ENCODE data around the gene DCAF11. TPM values are rescaled to one million over a fixed set of nuclear protein-coding genes. Genes with fewer than 3 reads are reported as not detected.

The DCAF11 gene
- total and polyA plus RNA-seq, 4 donors, result 26.4 to 153 (median 64.2) TPM

- Histone ChIP-seq H3K27me3 (ENCODE audit: control insufficient read depth in 3 of 3, insufficient read depth in 3 of 3, low read length in 2 of 3) (no peaks in the 10 kb centered on the region), H3K4me3 (no peak overlapping the region), H3K9me3 (ENCODE audit: control insufficient read depth in 4 of 4, insufficient read depth in 3 of 4, low read length in 3 of 4) (no peaks in the 10 kb centered on the region), H3K27ac (ENCODE audit: low read depth in 1 of 2, low read length in 1 of 2) (peak overlapping the region in 1 of 2 donors; percentile 8), H3K9ac (ENCODE audit: insufficient read depth in 1 of 2, low read length in 2 of 2) (no peak overlapping the region), H3K4me1 (ENCODE audit: control insufficient read depth in 5 of 5, insufficient read depth in 5 of 5, low read length in 5 of 5) (peaks cover 0 to 2% (median 0%) of the 10 kb centered on the region in 5 donors), H3K36me3 (ENCODE audit: control insufficient read depth in 4 of 4, insufficient read depth in 4 of 4, low read length in 4 of 4) (peaks cover 31 to 54% (median 42%) of the 10 kb centered on the region in 4 donors)
- DNase-seq, result no peak
- no peak for ATAC-seq (ENCODE audit: insufficient read depth, low FRiP score)
- 95 to 98% methylated on average over 10 of the region's 10 CpGs for WGBS, 2 donors
- no peak for TF ChIP-seq CTCF (IDR thresholded peaks at IDR 0.05; ENCODE audit: control extremely low read depth, extremely low read depth)
Measured at GRCh38 chr14:24155100-24155499, 40.5 kb downstream of the DCAF11 start.

GRCh38 chr14:24156840-24157239 lies 42.3 kb downstream of the DCAF11 start:
- Histone ChIP-seq H3K9ac (ENCODE audit: insufficient read depth in 1 of 2, low read length in 2 of 2) (no peak overlapping the region), H3K36me3 (ENCODE audit: control insufficient read depth in 4 of 4, insufficient read depth in 4 of 4, low read length in 4 of 4) (peaks cover 24 to 38% (median 30%) of the 10 kb centered on the region in 4 donors), H3K4me3 (no peak overlapping the region), H3K9me3 (ENCODE audit: control insufficient read depth in 4 of 4, insufficient read depth in 3 of 4, low read length in 3 of 4) (no peaks in the 10 kb centered on the region), H3K27ac (ENCODE audit: low read depth in 1 of 2, low read length in 1 of 2) (no peak overlapping the region), H3K27me3 (ENCODE audit: control insufficient read depth in 3 of 3, insufficient read depth in 3 of 3, low read length in 2 of 3) (no peaks in the 10 kb centered on the region), H3K4me1 (ENCODE audit: control insufficient read depth in 5 of 5, insufficient read depth in 5 of 5, low read length in 5 of 5) (peaks cover 0 to 11% (median 2%) of the 10 kb centered on the region in 5 donors)
- DNase-seq (no peak), ATAC-seq (ENCODE audit: insufficient read depth, low FRiP score) (no peak)
- 93 to 94% methylated on average over 1 of the region's 1 CpG for WGBS, 2 donors
- TF ChIP-seq CTCF (IDR thresholded peaks at IDR 0.05; ENCODE audit: control extremely low read depth, extremely low read depth), result no peak

GRCh38 chr14:24157331-24157730 lies 42.8 kb downstream of the DCAF11 start:
- DNase-seq (no peak), ATAC-seq (ENCODE audit: insufficient read depth, low FRiP score) (no peak)
- Histone ChIP-seq H3K27me3 (ENCODE audit: control insufficient read depth in 3 of 3, insufficient read depth in 3 of 3, low read length in 2 of 3) (no peaks in the 10 kb centered on the region), H3K4me3 (no peak overlapping the region), H3K9ac (ENCODE audit: insufficient read depth in 1 of 2, low read length in 2 of 2) (no peak overlapping the region), H3K9me3 (ENCODE audit: control insufficient read depth in 4 of 4, insufficient read depth in 3 of 4, low read length in 3 of 4) (no peaks in the 10 kb centered on the region), H3K4me1 (ENCODE audit: control insufficient read depth in 5 of 5, insufficient read depth in 5 of 5, low read length in 5 of 5) (peaks cover 0 to 15% (median 6%) of the 10 kb centered on the region in 5 donors), H3K27ac (ENCODE audit: low read depth in 1 of 2, low read length in 1 of 2) (no peak overlapping the region), H3K36me3 (ENCODE audit: control insufficient read depth in 4 of 4, insufficient read depth in 4 of 4, low read length in 4 of 4) (peaks cover 21 to 36% (median 29%) of the 10 kb centered on the region in 4 donors)
- WGBS, 2 donors, result 94 to 95% methylated on average over 12 of the region's 12 CpGs
- no peak for TF ChIP-seq CTCF (IDR thresholded peaks at IDR 0.05; ENCODE audit: control extremely low read depth, extremely low read depth)
